ENCODE measurements around the gene VTI1A. TPM values are rescaled to one million over a fixed set of nuclear protein-coding genes. Genes with fewer than 3 reads are reported as not detected.
"Not testable (repeated sequence)": the region's sequence is repeated elsewhere in the genome, so short reads cannot be mapped to it uniquely, and the experiment has no call there.

Gene VTI1A
- total RNA-seq, 1 donor from 2014 or later: 29.7 TPM

DNA sequence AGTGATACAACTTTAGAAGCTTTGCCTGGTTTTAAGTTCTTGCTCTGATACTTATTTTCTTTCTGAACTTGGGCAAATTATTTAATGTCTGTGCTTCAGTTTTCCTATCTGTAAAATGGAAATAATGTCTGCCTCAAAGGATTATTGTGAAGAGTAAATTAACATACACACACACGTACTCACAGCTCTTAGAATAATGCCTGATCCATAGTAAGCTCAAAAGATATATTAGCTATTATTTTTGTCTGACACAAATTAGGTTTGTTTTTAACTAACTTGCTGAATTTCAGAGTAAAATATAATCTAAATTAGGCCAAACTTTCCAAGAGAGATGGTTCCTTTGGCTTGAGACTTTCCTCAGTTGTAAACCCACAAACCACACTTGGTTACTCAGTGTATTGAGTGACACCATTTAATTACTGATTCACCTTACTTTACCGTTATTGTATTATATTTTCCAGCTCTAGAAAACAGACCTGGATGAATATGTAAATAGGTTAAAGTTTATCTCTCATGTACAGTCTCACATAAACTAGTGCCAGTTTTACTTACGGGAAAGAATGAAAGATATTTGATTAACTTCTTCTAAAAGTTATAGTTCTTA is 50.4 kb downstream of the VTI1A start:
- TF ChIP-seq CTCF (IDR thresholded peaks at IDR 0.05): no peak
- DNase-seq (no peak), ATAC-seq (no peak)
- H3K4me1 ChIP-seq: no peaks in the 10 kb centered on the region
- H3K9me3 ChIP-seq: no peaks in the 10 kb centered on the region
- intact Hi-C loops (cut with DNase I): no loop called here
- no peak overlapping the region for H3K27ac ChIP-seq
- no peaks in the 10 kb centered on the region for H3K36me3 ChIP-seq
- no peaks in the 10 kb centered on the region for H3K27me3 ChIP-seq
- no peak overlapping the region for H3K4me3 ChIP-seq

DNA sequence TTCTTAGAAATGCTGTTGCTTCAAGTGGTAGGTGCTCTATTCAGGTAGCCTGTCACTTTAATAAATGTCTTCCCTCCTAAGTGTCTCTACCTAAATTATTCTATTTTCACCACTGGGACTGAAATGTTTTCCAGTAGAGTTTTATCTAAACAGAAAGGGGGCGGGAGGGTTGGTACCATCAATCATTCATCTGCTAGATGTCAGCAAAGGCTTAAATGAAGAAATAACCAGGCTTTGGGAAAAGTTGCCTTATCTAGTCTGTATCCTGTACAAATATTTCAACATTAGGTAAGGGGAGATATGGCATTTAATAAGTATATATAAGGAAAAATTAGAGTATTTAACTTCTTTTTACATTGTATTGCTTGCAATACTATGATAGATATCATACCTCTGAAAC is 51.8 kb downstream of the VTI1A start:
- TF ChIP-seq CTCF (IDR thresholded peaks at IDR 0.05): no peak
- Histone ChIP-seq H3K9me3 (no peaks in the 10 kb centered on the region), H3K27ac (no peak overlapping the region), H3K4me1 (no peaks in the 10 kb centered on the region), H3K27me3 (no peaks in the 10 kb centered on the region), H3K4me3 (no peak overlapping the region), H3K36me3 (no peaks in the 10 kb centered on the region)
- intact Hi-C loops (cut with DNase I): no loop called here
- DNase-seq: no peak
- ATAC-seq: no peak

DNA sequence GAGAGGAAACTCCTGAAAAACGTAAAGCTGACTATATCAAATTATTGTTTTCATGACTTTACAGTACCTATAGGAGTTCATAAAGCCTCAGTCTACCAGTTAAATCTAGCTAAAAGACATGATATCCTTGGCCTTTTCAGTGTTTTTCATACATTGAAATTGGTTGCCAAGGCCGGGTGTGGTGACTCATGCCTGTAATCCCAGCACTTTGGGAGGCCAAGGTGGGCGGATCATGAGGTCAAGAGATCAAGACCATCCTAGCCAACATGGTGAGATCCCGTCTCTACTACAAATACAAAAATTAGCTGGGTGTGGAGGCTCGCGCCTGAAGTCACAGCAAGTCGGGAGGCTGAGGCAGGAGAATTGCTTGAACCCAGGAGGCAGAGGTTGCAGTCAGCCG is 53.0 kb downstream of the VTI1A start:
- intact Hi-C loops (cut with DNase I); H3K27me3 ChIP-seq; H3K4me3 ChIP-seq; ATAC-seq; DNase-seq; H3K36me3 ChIP-seq; H3K4me1 ChIP-seq; H3K27ac ChIP-seq; H3K9me3 ChIP-seq: not testable (repeated sequence)

GRCh38 chr10:112502536-112502935 is 55.5 kb downstream of the VTI1A start:
- no peak for DNase-seq
- H3K4me3 ChIP-seq: no peak overlapping the region
- intact Hi-C loops (cut with DNase I): no loop called here
- no peaks in the 10 kb centered on the region for H3K9me3 ChIP-seq
- H3K36me3 ChIP-seq: no peaks in the 10 kb centered on the region
- H3K4me1 ChIP-seq: no peaks in the 10 kb centered on the region
- no peaks in the 10 kb centered on the region for H3K27me3 ChIP-seq
- TF ChIP-seq CTCF (IDR thresholded peaks at IDR 0.05): no peak
- H3K27ac ChIP-seq: no peak overlapping the region
- no peak for ATAC-seq

DNA sequence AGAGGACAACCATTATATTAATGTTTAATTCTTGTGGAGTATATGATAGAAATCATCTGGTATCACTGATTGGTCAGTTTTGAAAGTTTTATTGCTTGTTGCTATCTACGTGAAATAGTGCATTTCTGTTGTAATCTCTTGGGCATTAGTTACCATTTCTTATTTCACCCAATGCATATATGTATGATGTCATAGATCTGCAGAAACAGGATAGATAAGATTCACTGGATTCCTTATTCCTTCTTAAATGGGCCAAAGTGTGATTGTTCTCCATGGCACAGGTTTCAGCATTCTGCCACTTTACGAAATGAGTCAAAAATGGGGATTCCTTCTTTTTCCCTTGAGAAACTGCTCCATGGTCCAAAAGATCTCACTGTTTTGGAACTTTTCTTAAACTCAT is 56.6 kb downstream of the VTI1A start:
- Histone ChIP-seq H3K4me1 (no peaks in the 10 kb centered on the region), H3K4me3 (no peak overlapping the region), H3K27me3 (no peaks in the 10 kb centered on the region), H3K36me3 (no peaks in the 10 kb centered on the region), H3K9me3 (no peaks in the 10 kb centered on the region), H3K27ac (no peak overlapping the region)
- ATAC-seq (no peak), DNase-seq (no peak)
- TF ChIP-seq CTCF (IDR thresholded peaks at IDR 0.05): no peak
- intact Hi-C loops (cut with DNase I): no loop called here

- Histone ChIP-seq H3K27ac (no peak overlapping the region), H3K27me3 (no peaks in the 10 kb centered on the region), H3K4me3 (no peak overlapping the region), H3K9me3 (no peaks in the 10 kb centered on the region), H3K4me1 (no peaks in the 10 kb centered on the region), H3K36me3 (no peaks in the 10 kb centered on the region)
- no peak for DNase-seq
- intact Hi-C loops (cut with DNase I): no loop called here
- TF ChIP-seq CTCF (IDR thresholded peaks at IDR 0.05): no peak
- no peak for ATAC-seq
These were observed 60.0 kb downstream of the VTI1A start for GRCh38 chr10:112507046-112507445.

Data from upper lobe of right lung (tissue), 1 donor.